ENCODE results near the gene MZT2A.
"Not testable (repeated sequence)": the region's sequence is repeated elsewhere in the genome, so short reads cannot be mapped to it uniquely, and the experiment has no call there.

MZT2A gene

DNA sequence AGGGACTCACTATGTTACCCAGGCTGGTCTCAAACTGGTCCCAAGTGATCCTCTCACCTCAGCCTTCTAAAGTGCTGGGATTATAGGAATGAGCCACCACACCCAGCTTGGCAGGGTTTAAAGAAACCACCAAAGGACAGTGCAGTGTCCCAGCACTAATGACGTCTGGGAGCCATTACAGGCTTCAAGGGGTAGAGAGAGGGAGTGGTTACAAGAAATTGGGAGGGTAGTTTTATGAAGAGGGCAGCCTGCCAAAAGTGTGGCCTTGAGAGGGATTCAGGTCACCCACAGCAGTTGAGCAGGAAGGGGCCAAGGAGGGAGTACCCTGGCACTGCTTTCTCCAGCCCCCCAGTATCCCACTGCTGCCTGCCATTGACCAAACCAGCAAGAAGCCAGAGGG, 15.0 kb downstream of the MZT2A start:
- in situ Hi-C loops (cut with HindIII; ENCODE audit: low pct_ligation_motif_present, low pct_unique_long_range_greater_than_20kb, low sequenced_read_pairs); DNase-seq: not testable (repeated sequence)

DNA sequence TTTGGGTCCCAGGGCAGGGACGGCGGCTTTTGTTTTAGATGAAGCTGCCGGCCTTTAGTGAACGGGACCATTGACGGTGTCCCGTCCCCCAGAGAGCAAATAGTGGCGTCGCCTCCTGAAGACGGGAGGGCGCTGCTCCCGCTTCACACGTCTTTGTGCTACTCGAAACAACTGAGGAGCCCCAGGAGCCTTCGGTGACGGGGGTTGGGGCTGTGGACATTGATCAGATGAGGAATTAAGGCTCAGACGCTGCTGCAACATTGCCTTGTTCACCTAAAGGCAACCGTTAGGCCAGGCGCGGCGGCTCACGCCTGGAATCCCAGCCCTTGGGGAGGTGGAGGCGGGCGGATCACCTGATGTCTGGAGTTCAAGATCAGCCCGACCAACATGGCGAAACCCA, 15.8 kb downstream of the MZT2A start:
- DNase-seq; in situ Hi-C loops (cut with HindIII; ENCODE audit: low pct_ligation_motif_present, low pct_unique_long_range_greater_than_20kb, low sequenced_read_pairs): not testable (repeated sequence)

DNA sequence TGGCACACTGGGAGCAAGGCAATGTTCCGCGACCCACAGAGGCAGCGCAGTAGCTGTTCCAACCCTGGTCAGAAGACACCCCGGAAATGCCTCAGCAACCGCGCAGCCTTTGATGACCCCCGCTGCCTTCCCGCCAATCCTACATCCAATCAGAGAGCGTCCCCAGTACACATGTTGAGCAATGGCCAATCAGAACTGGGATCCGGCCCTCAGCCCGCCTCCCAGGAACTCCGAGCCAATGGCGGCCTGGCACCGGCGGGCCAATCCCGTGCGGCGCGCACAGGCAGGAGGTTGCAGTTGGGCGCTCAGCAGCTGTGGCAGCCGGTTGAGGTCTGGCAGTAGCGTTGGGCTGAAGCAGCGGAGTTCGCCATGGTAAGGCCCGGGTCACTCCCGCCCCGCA, 16.4 kb downstream of the MZT2A start, which contains the start of gene TUBA3D:
TUBA3D (plus strand) TSS at position 289 of the 400 bp plus-strand sequence; CDS start at position 370, 81 bp downstream.
- no peak for DNase-seq
- in situ Hi-C loops (cut with HindIII; ENCODE audit: low pct_ligation_motif_present, low pct_unique_long_range_greater_than_20kb, low sequenced_read_pairs) = no loop called here

DNA sequence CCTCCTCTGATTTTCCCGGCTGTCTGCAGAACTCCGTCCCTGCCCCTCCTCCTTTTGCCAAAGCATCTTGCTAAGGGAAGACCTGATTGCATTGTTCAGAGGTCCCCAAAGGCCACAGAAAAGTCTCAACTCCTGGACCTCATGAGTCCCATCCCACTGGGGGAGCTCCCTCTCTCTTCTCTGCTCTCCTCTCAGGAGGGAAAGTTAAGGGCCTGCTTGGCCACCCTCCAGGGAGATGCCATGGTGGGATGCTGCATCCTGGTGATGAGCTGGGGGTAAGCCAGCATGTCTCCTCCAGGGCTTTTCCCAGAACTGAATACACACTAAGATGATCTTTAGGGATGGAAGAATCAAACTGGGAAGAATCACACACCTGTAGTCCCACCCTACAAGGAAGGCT, 18.9 kb downstream of the MZT2A start:
- in situ Hi-C loops (cut with HindIII; ENCODE audit: low pct_ligation_motif_present, low pct_unique_long_range_greater_than_20kb, low sequenced_read_pairs); DNase-seq: not testable (repeated sequence)

DNA sequence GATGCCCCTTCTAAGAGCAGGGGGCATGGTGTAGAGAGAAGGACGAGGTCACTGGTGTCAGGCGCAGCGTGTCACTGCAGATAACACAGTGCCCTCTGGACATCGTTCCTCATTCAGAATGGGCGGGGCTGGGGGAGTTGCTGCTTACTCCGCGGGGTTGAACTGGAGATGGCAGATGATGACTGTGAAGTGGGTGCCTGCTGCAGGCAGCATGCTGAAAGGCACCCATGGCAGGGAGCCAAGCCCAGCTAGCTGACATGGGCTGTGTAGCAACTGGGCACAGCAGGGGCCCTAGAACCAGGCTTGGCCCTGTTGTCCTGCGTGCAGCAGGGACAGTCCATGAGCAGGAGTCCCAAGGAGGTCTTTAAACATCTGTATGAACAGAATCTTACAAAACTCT, 20.6 kb downstream of the MZT2A start:
- DNase-seq; in situ Hi-C loops (cut with HindIII; ENCODE audit: low pct_ligation_motif_present, low pct_unique_long_range_greater_than_20kb, low sequenced_read_pairs): not testable (repeated sequence)

DNA sequence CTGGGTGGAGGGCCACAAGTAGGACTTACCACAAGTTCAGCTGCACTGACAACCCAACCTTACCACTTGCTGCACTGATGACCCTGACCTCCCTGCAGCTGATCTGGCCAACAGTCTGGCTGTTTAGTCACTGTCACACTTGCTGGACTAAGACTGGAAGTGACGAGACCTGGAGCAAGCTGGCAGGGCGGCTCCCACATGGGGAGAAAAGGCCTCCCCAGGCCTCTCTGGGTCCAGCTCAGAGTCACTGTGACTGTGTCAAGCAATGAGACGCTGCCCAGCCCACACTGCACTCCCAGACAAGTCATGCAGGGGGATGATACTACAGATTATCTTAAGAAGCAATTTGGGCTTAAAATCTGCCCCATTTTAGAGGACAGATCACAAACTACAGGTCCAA, 21.3 kb downstream of the MZT2A start:
- DNase-seq; in situ Hi-C loops (cut with HindIII; ENCODE audit: low pct_ligation_motif_present, low pct_unique_long_range_greater_than_20kb, low sequenced_read_pairs): not testable (repeated sequence)

DNA sequence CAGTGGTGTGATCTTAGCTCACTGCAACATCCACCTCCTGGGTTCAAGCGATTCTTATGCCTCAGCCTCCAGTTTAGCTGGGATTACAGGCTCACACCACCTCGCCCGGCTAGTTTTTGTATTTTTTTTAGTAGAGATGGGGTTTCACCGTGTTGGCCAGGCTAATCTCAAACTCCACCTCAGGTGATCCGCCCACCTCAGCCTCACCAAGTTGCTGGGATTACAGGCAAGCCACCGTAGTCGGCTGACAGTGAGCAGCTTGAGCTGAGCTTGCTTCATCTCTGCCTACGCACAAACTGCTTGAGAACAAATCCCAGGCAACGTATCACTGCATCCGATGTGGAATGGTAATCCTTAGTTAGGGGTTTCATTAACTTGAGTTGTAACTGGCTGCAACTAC, 24.5 kb downstream of the MZT2A start:
- in situ Hi-C loops (cut with HindIII; ENCODE audit: low pct_ligation_motif_present, low pct_unique_long_range_greater_than_20kb, low sequenced_read_pairs); DNase-seq: not testable (repeated sequence)

DNA sequence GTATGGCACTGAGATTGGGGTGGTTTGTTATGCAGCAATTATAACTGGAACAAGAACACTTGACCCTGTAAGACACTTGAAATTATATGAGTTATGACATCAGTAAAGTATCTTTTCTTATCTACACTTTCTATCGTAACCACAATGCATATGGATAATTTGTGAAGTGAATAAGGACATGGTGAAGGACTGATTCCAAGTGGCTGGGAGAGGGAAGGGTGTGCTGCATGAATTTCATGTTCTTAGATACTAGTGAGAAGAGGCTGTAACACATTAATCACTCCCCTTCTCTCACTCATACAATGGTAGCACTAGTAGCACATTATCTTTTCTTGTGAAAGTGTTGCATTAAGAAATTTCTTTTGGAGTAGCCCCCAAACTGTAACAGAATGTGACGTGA, 37.3 kb downstream of the MZT2A start:
- DNase-seq; in situ Hi-C loops (cut with HindIII; ENCODE audit: low pct_ligation_motif_present, low pct_unique_long_range_greater_than_20kb, low sequenced_read_pairs): not testable (repeated sequence)

DNA sequence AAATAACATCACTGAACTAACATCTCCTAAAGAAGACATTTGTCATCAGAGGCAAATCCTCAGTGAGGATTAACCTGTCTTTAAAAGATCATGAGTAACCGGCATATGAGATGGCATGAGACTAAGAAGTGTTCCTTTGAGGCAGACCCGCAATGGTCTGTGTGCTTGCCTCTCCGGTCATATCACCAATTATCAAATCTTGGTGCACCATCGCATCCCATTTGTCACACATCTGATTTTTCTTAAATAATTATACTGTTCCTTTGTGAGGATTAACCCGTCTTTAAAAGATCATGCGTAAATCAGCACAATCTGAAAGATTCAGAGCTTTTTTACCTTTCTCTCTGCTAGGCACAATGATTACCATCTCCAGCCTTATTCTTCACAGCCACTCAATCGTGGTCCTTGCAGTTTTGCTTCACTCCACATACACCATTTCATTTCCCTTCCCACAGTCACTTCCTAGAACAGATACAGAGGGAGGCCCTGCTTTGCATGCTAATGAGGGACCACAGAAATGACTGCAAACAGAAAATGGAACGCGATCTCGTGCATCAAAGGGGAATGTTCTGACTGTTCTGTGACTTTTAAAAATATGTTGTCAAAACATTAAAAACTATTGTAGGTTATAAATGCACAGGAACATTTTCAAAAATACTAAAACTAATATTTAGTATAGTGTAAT, 40.8 kb downstream of the MZT2A start:
- in situ Hi-C loops (cut with HindIII; ENCODE audit: low pct_ligation_motif_present, low pct_unique_long_range_greater_than_20kb, low sequenced_read_pairs); DNase-seq: not testable (repeated sequence)

DNA sequence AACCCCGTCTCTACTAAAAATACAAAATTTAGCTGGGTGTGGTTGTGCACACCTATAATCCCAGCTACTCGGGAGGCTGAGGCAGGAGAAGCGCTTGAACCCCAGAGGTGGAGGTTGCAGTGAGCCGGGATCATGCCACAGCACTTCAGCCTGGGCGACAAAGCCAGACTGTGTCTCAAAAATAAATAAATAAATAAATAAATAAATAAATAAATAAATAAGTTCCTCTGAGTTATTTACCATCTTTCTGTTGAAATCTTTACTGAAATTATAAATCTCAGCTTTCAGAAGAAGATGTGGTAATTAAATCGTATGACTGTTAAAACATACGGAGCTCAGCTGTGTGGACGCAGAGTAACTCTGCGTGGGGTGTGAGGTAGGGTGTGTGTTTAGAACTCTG, 44.2 kb downstream of the MZT2A start:
- DNase-seq; in situ Hi-C loops (cut with HindIII; ENCODE audit: low pct_ligation_motif_present, low pct_unique_long_range_greater_than_20kb, low sequenced_read_pairs): not testable (repeated sequence)

DNA sequence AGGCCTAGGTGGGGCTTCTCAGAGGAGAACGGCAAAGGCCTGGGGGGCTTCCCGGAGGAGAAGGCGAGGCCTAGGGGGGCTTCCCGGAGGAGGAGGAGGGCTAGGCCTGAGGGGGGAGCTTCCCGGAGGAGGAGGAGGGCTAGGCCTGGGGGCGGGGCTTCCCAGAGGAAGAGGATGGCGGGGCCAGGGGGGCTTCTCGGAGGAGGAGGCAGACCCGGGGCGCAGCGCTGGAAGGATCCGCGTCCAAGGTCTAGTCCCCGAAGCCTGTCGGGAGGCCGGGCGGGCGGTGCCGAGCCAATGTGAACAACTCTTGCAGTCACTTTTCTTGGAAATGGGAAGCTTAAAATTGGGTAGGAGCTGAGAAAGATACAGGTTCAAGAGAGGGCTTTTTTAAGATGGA, 46.3 kb downstream of the MZT2A start:
- no peak for DNase-seq
- in situ Hi-C loops (cut with HindIII; ENCODE audit: low pct_ligation_motif_present, low pct_unique_long_range_greater_than_20kb, low sequenced_read_pairs) = no loop called here

DNA sequence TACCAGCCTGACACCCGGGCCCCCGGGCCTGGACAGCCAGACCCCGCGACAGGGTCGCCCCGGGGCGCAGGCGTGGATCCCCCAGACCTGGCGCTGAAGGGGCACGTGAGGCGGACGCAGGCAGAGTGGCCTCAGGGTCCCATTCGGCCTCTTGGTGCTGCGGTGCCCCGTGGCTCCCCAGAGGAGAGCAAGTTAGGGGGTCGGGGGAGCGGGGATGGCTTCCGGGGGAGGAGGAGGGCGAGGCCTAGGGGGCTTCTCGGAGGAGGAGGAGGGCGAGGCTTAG, 46.7 kb downstream of the MZT2A start:
- in situ Hi-C loops (cut with HindIII; ENCODE audit: low pct_ligation_motif_present, low pct_unique_long_range_greater_than_20kb, low sequenced_read_pairs); DNase-seq: not testable (repeated sequence)

DNA sequence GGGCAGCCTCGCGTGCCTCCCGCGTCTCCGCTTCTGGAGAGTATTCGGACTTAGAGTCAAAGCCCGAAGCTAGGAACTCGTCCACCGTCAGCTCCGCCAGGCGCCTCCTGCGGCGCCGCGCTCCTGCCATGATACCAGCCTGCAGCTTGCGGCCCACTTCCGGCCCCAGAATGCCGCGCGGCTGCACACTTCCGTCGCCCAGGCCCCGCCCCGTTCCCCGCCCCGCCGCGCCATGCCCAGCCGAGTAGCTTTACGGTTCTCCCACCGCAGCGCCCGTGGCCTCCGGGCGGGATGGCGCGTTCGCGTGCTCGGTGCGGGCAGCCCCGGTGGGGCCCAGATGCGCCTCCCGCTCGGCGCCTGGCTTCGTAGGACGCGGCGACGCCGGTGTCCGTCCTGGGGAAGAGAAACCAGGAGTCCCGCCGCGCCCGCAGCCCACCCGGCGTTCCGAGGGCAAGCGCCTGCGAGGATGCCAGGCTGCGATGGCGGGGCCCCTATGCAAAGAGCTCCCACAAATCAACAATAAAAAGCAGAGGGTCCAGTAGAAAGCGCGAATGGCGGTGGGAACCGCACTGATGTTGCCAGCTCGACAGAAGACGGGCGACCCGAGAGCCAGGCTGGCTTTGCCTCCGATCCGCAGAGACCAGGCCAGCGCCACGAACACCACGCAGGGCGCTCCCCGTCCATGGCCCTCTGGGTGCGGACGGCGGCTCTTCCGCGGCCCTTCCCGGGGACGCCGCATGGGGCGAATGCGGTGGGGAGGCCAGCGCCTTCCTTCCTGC, 47.3 kb downstream of the MZT2A start:
- DNase-seq; in situ Hi-C loops (cut with HindIII; ENCODE audit: low pct_ligation_motif_present, low pct_unique_long_range_greater_than_20kb, low sequenced_read_pairs): not testable (repeated sequence)

DNA sequence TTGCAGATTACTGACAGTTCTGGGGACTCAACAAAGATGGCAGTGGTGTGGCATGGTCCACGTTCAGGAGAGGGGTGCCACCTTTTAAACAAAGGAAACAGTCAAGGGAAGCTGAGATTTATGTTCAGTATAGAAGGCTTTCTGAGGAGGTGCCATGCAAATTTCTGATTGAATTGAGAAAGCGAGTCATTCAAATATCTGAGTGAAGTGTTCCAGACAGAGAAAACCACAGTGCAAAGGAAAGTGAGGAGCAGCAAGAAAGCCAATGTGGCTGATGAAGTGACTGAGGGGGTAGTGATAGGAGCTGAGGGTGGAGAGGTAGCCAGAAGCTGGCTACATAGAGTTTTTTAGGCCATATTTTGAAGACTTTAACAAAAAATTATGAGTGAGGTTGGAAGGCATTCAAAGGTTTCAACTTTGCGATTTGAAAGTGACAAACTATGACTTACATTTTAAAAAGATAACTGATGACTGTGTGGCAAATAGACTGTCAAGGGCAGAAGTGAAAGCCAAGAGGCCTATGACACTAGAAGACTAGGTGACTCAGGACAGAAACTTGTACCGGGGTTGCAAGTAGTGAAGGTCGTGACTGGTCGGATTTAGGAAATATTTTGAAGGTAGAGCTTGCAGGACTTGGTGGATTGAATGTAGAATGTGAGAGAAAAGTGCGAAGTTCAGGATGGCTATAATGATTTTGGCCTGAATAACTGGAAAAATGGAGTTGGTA, 51.3 kb downstream of the MZT2A start:
- in situ Hi-C loops (cut with HindIII; ENCODE audit: low pct_ligation_motif_present, low pct_unique_long_range_greater_than_20kb, low sequenced_read_pairs); DNase-seq: not testable (repeated sequence)

All from ACHN (cell line).